ENCODE measurements around the gene HYAL1.
"Not testable (repeated sequence)": the region's sequence is repeated elsewhere in the genome, so short reads cannot be mapped to it uniquely, and the experiment has no call there.

The HYAL1 gene

DNA sequence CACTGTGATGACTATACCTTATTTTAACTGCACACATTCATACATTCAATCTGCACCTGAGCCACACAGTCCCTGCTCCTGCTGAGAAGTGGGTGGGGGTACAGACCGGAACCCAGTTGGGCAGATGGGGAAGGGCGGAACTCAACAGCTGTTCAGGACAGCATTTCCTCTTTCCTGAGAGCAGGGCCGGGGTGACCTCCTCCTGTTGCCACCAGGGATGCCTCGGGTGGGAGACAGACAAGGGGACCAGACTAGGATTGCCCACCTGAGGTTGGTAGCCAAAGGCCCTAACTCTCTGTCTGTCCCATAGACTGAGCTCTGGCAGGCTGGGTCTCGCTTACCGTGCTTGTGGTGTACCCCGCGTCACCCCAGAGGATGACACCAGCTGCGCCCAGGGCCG, 15.2 kb upstream of the HYAL1 start:
- DNase-seq (ENCODE audit: low read depth) = no peak

DNA sequence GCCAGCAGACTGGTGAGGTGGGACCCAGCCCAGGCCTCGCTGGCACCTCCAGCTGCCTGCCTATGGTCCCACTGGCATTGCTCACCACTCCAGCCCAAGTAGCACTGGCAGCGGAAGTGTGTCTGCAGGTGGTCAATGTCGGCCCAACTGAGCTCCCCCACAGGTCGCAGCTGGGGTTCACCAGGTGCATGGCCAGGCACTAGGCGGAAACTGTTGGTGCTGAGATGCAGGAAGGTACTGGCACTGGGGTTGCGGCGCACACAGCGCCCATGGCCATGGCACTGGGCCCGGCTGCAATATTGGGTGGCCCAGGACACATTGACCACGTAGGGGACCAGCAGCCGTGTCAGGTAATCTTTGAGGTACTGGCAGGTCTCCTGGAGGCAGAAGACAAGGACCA, 14.8 kb upstream of the HYAL1 start:
- DNase-seq (ENCODE audit: low read depth) = no peak

DNA sequence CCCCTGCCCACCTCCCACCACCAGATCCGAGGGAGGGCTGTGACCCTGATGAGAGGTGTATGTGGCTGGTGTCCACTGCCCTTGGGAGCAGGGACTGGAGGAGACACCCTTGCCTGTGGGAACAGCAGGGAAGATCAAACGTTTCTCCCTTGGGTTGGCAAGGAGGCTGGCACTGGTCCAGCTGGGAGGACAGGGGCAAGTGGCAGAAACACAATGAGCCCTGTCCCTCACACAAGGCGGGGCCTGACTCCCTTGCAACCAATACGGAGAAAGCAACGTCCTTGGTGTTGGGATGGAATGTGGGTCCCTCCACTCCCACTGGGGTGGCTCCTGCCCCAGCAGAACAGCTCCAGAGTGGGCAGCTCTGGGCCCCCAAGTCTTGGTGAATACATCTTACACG, 13.9 kb upstream of the HYAL1 start:
- DNase-seq (ENCODE audit: low read depth) = no peak

DNA sequence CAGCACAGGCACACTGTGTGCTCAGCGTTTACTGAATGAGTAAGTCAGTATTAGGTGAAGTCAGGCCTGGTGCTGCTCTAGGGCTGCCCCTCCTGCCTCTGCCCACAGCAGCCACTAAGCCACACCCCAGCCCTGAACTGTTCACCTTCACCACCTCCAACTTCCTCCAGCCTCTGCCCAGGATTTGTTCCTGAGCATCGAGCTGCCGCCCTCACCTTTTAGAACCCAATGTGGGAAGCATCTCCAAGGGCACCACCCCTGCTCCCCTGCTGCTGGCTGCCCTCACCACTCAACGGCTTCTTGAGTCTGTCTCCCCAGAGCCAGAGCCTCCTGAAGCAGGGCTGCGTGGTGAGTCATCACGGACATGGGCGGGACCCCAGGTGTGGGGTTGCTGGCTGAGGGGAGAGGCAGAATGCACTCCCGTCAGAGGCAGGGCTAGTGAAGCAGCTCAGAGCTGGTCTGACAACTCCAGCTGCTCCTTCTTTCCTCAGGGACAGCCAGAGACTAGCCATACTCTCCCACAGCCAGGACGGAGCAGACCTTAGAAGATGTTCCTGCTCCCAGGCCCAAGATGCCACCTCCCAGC, 13.4 kb upstream of the HYAL1 start:
- no peak for DNase-seq (ENCODE audit: low read depth)

DNA sequence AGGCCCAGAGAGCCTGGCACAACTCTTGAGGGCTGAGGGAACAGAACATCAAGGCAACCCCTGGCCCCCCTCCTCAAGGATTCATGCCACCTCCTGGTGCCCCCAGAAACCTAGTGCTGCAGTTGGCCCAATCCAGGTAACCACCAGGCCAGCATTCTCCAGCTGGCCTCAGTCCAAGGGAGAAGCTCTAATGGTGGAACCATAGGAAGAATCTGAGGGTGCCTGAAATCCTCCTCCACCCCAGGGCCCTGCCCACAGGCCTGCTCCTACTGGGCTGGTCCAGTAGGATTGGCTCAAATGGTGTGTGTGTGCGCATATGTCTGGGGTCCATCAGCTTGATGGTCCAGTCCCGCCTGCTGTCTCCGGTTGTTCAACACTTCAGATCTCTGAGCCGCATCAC, 11.4 kb upstream of the HYAL1 start:
- no peak for DNase-seq (ENCODE audit: low read depth)

DNA sequence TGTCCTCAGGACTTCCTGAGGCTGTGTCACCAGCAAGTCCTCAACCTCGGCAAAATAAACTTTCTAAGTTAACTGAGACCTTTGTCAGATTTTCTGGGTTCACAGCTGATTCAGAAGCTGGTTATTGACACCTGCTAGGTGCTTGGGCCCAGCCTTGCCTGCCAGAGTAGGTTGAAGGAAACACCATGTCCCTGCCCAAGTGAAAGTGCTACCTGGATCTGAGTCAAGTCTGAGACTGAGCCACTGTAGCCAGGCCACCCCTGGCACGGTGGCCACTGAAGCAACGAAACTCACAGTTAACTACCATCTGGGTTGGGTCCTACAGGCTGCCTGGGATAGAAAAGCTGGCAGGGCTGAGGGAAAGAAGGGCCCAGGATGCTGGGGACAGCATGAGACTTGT, 11.0 kb upstream of the HYAL1 start:
- no peak for DNase-seq (ENCODE audit: low read depth)

DNA sequence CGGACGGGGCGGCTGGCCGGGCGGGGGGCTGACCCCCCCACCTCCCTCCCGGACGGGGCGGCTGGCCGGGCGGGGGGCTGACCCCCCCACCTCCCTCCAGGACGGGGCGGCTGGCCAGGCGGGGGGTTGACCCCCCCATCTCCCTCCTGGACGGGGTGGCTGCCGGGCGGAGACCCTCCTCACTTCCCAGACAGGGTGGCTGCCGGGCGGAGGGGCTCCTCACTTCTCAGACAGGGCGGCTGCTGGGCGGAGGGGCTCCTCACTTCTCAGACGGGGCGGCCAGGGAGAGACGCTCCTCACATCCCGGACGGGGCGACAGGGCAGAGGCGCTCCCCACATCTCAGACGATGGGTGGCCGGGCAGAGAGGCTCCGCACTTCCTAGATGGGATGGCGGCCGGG, 8.7 kb upstream of the HYAL1 start:
- not testable (repeated sequence) for DNase-seq (ENCODE audit: low read depth)

DNA sequence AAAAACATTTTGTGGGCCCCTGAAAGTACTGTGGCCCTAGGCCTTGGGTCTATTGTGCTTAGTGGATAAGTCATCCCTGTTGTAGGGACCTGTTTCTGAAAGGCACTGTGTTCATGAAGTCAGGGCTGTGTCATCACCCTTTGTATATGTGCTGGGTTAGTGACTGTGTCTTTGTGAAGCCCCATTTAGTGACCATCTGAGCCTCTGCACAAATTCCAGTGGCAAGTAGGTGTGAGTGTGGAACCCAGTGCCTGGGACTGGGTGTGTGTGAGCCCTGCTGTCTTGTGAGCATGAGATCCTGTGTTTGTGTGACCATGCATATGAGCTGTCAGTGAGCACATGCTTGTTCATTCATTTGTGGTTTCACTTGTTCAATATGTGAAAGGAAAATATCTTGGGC, 1.2 kb upstream of the HYAL1 start:
- DNase-seq (ENCODE audit: low read depth) = no peak

DNA sequence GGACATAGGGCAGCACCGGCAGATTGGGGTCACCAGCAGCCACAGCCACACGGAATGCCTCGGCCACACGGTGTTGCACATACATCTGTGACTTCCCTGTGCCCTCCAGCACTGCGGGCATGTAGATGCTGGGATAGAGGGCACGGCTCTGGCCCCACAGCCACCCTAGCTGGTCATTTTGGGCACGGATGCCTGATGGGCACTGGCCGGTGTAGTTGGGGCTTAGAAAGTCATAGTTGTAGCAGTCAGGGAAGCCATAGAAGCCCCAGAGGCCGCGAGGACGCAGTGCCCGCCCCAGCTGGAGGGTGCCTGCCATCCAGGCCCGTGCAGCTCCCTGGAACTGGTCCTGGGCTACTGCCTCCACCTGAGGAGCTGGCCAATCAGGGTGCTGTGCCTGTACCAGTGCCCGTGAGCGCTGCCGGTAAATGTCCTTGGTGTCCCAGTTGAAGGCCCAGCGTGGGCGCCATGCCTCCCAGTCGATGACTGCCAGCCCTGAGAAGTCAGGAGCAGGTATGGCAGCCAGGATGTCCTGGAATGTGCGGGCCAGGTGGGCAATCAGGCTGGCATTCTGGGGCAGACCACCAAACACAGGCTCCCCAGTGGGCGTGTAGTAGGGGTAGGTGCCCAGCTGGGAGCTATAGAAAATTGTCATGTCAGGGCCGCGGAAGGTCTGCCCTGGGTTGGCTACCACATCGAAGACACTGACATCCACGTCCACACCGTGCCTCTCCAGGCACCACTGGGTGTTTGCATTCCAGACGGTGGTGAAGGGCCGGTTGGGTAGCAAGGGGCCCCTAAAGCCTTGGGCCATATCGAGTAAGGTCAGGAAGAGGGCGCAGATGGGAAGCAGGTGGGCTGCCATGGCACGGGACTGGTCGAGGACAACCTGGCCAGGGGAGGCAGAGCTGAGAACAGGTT, 1.0 kb downstream of the HYAL1 start:
- DNase-seq (ENCODE audit: low read depth) = no peak

DNA sequence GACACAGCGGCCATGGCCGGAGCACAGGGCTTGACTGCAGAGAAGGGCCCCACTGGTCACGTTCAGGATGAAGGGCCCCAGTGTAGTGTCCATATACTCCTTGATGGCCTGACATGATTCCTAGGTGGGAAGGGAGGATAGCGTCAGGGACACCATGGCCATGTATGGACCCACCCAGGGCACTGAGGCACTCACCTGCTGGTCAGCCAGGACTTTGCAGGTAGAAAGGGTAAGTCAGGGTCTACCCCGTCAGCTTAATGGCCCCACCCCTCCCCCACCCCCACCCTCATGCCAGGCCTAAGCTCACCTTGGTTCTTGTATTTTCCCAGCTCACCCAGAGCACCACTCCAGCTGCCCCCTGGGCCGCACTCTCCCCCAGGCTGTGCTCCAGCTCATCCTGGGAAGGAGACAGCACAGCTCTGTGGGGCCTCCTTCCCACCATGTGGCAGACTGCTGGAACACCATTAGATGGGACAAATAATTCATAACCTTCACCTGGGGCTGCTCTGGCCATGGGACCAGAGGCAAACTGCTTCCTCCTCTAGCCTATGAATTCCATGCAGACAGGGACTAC, 2.6 kb downstream of the HYAL1 start:
- no peak for DNase-seq (ENCODE audit: low read depth)

DNA sequence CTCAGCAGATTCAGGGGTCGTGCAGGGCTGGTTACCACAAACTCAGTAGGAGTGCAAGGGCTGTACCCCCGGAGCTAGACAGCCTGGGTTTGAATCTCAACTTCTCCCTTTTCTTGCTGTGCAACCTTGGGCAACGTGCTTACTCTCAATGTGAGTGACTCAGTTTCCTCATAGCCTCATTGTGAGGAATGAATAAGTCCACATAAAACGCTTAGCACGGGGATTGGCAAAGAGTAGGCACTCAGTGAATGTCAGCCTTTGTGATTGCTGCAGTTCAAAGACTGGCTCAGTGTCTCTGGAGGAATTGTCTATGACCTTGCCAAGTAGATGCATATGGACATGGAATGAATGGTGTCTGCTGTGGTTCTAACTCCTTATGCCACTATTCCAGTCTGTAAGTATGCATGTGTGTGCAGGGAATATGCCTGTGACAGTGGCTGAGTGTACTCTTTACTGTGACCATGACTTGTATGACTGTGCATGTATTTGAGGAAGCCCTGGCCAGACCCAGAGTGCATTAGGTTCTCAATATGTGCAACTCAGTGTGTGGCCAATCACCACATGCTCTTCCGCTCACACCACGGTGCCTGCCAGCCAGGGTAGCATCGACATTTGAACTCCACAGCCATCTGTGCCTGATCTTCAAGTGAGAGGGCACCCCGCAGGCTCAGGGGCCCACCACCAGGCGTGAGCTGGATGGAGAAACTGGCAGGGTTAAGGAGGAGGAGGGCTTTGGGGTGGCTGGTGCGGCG, 3.3 kb downstream of the HYAL1 start:
- no peak for DNase-seq (ENCODE audit: low read depth)

DNA sequence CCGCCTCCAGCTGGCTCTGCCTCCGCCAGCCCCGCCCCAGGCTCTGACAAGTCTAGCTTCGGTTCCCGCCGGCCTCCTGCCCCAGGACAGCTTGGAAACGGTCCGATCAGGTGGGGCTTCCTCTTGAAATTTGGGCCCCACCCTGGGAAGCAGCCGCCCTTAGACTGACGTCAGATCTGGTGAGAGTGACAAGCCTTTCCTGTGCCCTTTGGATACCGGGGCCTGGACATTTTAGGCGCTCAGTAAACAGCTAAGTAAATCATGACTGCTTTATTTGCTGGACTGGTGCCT, 3.8 kb downstream of the HYAL1 start:
- DNase-seq (ENCODE audit: low read depth) = no peak

DNA sequence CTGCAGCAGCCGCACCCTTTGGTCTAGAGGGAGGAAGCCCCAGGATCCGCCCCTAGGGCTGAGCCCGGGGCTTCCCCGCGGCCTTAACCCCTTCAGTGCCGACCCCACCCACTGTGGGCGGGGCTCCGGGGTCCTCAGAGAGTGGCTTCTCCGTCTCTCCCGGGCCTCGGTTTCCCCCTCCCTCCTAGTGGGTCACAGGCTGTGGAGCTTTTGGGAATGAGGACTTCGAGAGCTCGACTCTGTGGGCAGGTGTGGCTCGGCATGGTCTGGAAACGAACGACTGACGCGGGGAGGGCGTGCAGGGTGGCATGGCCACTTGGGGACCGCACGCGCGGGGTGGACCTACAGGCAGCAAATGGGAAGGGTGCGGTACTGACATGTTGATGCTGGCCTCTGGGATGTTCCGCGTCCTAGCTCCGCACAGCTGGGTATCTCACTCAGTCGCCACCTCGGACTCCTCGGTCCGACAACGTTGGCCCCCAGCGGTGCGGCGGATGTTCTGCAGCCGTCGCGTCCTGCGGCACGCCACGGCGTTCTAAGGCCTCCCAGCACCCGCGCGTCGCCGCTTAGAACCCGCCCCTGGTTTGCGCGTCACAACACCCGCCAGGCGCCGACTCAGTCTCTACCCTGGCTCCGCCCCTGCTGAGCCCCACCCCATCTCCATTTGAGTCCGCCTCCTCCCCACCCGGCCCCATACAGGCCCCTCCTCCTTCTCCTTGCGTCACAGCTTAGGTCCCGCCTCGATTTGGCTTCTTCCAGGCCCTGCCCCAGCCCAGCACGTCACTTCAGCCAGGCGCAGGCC, 4.3 kb downstream of the HYAL1 start, which contains the start of the genes HYAL3 and NAA80:
Gene HYAL3 (minus strand): TSS at position 570 of the 802 bp plus-strand sequence. CDS start 3,803 bp downstream, outside the sequence.
Gene NAA80 (minus strand): TSS at position 570 of the 802 bp plus-strand sequence. CDS start 1,942 bp downstream, outside the sequence.
- DNase-seq (ENCODE audit: low read depth) = peak; percentile 99

DNA sequence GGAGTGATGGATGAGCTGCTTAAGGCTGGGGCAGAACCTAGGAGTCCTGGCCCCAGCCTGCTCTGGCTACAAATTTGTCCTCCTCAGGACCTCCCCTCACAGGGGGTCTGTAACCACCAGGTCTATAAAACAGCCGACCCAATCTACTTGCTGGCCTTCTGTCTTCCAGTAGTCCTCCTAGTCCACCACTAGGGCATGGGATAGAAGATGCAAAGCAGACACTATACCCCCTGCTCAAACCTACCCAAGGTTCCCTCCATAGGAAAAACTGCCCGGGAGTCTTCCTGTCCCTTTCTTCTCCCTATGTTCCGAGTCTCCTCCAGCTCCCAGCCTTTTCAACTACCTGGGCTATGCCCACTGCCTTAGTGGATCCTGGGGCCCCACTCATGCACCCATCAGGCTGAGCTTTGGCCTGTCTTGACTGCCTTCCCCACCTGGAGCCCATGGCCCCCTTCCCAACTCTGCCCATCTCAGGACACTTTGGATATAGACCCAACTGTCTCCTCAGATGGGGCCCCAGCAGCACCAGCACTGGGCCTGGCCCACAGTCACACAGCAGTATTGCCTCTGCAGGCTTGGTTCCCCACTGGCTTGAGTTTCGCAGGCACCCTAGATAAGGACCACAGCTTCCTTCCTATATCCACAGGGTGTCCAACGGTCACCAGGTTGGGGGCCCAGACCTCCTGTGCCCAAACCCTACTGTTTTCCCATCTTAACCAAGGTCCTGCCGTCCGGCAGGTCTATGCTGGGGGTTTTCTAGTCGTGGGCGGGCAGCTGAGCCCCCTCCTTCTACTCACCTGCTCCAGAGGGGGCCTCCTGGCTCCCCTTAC, 5.3 kb downstream of the HYAL1 start:
- DNase-seq (ENCODE audit: low read depth) = peak; percentile 66

DNA sequence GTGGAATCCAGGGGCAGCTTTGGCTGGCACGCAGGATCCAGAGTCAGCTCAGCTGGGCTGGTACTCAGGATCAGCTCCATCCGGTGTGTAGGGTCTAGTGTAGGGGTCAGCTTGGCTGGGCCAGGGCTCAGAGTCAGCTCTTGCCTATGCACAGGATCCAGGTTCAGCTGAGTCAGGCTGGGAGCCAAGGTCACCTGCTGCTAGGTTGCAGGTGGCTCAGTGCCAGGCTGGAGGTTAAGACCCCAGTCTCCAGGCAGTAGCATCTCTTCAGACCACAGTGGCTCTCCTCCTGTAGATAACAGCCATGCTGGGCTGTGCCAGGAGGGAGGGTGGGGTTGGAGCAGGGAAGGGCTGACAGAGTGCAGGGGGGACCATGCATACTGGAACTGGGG, 6.0 kb downstream of the HYAL1 start:
- DNase-seq (ENCODE audit: low read depth) = no peak

DNA sequence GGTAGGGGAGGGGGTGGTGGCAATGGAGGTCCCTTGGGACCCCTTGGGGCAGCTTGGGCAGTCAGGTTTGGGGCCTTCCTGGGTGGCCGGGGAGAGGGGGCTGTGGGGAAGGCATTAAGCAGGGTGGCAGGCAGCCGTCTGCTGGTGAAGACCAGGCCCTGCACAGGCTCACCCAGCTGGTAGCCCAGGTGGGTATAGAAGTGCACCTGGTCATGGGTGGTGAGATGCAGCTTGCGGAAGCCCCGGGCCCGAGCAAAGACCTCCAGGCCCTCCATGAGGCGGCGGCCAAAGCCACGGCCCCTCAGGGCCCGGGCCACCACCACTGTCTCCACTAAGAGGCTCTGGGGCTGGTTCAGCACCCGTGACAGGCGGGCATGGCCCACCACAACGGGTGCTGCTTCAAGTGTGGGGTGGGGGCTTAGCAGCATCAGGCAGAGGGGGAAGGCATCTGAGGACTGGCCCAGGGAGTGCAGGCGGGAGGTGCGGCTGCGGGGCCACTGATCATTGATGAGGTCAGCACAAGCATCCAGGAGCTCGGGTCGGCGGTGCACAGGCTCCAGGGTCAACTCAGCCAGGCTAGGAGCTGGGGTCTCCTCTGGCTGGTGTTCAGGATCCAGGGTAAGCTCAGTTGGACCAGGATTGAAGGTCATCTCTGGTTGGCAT, 6.5 kb downstream of the HYAL1 start:
- no peak for DNase-seq (ENCODE audit: low read depth)

DNA sequence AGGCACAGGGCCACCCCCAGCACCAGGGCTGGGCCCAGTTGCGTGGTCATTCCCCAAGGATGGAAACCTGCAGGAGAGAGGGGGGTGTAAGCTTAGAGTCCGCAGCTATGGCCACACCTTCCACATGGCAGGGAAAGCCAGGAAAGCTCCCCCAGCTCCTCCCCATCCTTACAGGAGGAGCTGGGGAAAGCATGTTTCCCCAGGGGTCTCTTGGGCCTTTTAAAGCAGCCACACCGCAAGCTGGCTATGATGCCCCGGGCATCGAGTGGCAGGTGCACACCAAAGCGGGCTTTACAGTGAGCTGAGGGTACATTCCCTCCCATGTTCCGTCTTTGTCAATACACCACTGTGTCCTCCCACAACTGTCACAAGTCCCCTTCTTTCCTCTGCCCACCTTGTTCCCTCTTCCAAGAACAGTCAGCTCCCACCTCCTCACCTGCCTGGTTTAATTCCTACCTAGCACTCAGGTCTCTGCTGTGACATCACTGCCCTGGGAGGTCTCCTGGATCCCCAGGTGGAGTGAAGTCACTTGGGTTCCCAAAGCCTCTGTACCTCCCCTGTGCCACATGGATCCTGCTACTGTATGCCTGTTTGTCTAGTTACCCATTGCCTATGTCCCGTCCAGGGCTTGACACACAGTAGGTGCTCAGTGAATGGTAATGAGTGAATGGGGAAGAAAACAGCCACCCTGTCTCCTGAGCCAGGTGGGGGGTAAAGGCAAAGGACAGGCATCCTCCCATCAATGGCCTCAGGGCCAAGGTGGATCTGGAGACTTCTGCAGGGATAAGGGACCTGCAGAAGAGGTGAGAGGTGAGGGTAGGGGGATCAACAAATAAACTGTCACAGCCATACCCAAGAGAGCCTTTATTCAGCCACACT, 7.6 kb downstream of the HYAL1 start:
- DNase-seq (ENCODE audit: low read depth) = no peak

DNA sequence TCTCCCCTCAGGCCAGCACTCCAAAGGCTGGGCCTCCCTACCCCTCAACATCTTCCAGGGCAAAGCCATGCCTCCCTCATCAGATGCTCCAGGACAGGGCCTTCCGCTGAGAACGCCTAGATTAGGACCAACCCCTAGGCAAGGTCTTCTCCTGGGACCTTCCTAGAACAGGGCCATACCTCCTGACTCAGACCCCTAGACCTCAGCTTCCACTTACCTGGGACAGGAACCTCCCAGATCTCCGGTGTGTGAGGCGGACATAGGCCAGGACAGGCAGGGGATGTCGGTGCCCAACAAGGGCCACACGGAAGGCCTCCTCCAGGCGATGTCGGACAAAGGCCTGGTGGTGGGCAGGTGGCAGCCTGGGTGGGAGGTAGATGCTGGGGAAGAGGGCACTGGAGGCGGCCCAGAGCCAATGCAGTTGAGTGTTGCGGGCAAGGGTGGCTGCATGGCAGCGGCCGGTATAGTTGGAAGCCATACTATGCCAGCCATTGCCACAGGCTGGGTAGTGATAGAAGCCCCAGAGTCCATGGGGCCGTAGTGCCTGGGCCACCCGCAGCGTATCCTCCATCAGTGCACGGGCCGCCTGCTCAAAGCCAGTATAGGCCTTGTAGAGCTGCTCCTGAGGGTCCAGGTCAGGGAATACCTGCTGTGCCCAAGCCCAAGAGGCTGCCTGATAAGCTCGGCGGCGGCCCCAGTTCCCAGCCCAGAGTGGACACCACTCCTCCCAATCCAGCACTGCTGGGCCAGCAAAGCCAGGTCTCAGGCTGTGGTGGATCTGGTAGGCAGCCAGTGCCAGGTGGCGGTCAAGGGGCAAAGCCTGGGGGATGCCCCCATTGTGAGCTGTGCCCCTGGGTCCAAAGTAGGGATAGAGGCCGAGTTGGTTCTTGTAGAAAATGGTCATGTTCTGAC, 8.6 kb downstream of the HYAL1 start:
- no peak for DNase-seq (ENCODE audit: low read depth)
